Ovary (tissue), 3 donors: Measurements from ENCODE around the gene RORB.

Experiments
- POLR2A ChIP-seq: fragments of 450-650 bp; IDR thresholded peaks from one replicate; pipeline ENCODE4 v1.6.1; 2017; ENCODE audit warnings: antibody characterized with exemption, mild to moderate bottlenecking, moderate library complexity
- TF ChIP-seq, protein P1 (sequence below), 3 donors: fragments of 450-650 bp in 2 of 3; fragments of 200-600 bp in 1 of 3; IDR thresholded peaks; one replicate each; pipeline versions ENCODE4 v1.5.1 to v1.8.0; 2016 to 2022; ENCODE audit warnings: antibody characterized with exemption in 3 of 3, mild to moderate bottlenecking in 1 of 3
- donor health status: DM: no; HTN: no; CAD: no.

- TF ChIP-seq, protein P1, sequence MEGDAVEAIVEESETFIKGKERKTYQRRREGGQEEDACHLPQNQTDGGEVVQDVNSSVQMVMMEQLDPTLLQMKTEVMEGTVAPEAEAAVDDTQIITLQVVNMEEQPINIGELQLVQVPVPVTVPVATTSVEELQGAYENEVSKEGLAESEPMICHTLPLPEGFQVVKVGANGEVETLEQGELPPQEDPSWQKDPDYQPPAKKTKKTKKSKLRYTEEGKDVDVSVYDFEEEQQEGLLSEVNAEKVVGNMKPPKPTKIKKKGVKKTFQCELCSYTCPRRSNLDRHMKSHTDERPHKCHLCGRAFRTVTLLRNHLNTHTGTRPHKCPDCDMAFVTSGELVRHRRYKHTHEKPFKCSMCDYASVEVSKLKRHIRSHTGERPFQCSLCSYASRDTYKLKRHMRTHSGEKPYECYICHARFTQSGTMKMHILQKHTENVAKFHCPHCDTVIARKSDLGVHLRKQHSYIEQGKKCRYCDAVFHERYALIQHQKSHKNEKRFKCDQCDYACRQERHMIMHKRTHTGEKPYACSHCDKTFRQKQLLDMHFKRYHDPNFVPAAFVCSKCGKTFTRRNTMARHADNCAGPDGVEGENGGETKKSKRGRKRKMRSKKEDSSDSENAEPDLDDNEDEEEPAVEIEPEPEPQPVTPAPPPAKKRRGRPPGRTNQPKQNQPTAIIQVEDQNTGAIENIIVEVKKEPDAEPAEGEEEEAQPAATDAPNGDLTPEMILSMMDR (IDR thresholded peaks at IDR 0.05): no peak
- TF ChIP-seq POLR2A: no peak
Measured at GRCh38 chr9:74639112-74639511, 142.0 kb downstream of the RORB start.
